NB4 (cell line): ENCODE results near the gene TRAPPC3L.

ENCODE experiments used
- DNase-seq: peaks from one replicate; pipeline ENCODE4 v3.0.0; 2010; ENCODE audit warnings: low read depth
- H3K4me3 ChIP-seq: one replicate; pipeline ENCODE4 v1.5.1; 2011; ENCODE audit warnings: mild to moderate bottlenecking, low read depth, low read length, moderate library complexity
- MAX ChIP-seq: IDR thresholded peaks from 2 replicates; pipeline ENCODE4 v1.6.1; 2011; ENCODE audit warnings: low read depth, low read length
- MYC ChIP-seq: IDR thresholded peaks from 2 replicates; pipeline ENCODE4 v1.6.1; 2011; ENCODE audit warnings: low read depth, low read length
- POLR2A ChIP-seq: IDR thresholded peaks from 2 replicates; pipeline ENCODE4 v1.6.1; 2011; ENCODE audit warnings: mild to moderate bottlenecking; ENCODE audit not compliant: insufficient read length; ENCODE audit errors: extremely low read depth
- TF ChIP-seq, protein P1 (sequence below): IDR thresholded peaks from one replicate; pipeline ENCODE4 v1.5.1; 2012; ENCODE audit warnings: low read depth, low read length

Gene TRAPPC3L

DNA sequence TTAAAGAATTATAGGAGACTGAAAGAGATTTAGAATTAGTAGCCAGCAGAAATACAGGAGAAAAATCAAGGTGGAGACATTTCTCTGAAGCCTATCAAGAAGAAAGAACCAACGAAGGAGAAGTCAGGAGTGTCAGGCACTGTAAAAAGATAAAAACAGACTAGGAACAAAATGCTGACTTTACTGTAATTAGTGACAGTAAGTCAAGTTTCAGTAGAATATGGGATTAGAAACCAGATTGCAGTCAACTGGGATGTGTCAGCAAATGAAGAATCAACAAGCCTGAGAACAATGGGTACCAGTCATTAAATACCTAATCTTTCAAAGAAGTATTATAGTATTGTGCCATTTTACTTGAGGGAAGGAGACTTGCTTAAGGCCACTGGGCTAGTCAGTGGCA, 62.7 kb downstream of the TRAPPC3L start:
- TF ChIP-seq MYC (no peak), MAX (no peak), POLR2A (no peak)
- TF ChIP-seq, protein P1, sequence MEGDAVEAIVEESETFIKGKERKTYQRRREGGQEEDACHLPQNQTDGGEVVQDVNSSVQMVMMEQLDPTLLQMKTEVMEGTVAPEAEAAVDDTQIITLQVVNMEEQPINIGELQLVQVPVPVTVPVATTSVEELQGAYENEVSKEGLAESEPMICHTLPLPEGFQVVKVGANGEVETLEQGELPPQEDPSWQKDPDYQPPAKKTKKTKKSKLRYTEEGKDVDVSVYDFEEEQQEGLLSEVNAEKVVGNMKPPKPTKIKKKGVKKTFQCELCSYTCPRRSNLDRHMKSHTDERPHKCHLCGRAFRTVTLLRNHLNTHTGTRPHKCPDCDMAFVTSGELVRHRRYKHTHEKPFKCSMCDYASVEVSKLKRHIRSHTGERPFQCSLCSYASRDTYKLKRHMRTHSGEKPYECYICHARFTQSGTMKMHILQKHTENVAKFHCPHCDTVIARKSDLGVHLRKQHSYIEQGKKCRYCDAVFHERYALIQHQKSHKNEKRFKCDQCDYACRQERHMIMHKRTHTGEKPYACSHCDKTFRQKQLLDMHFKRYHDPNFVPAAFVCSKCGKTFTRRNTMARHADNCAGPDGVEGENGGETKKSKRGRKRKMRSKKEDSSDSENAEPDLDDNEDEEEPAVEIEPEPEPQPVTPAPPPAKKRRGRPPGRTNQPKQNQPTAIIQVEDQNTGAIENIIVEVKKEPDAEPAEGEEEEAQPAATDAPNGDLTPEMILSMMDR, result no peak
- DNase-seq, result no peak

GRCh38 chr6:116476002-116476678, 69.3 kb downstream of the TRAPPC3L start:
- DNase-seq, result peak; percentile 88
- TF ChIP-seq, protein P1, result no peak
- TF ChIP-seq MYC (peak; percentile 43; the same call in 1 of the 2 replicates), POLR2A (no peak), MAX (peak; percentile 23; the same call in 1 of the 2 replicates)

More for the DNA sequence above, 62.7 kb downstream of the TRAPPC3L start:
- no peak overlapping the region for H3K4me3 ChIP-seq

DNA sequence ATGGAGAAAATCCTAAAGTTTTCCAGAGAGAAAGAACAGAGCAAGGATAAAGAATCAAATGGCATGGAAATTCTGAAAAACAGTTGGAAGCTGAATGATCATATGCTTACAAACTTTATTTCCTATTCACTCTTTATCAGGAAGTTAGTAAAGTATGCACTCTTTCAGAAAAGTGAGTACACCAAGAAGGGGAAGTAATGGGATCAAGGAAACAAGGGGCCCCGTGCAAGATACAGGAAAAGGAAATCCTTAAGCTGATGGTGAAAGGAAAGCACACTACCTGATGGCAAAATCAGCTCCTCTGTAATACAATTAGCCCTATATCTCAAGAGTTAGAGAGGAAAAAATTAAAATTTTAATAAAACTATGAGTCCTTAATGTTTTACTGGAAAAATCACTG, 70.3 kb downstream of the TRAPPC3L start:
- peak; percentile 59 for DNase-seq
- H3K4me3 ChIP-seq, result no peak overlapping the region
- TF ChIP-seq MYC, result no peak
- TF ChIP-seq MAX, result no peak
- TF ChIP-seq, protein P1, result no peak
- no peak for TF ChIP-seq POLR2A

More at GRCh38 chr6:116476002-116476678, 69.3 kb downstream of the TRAPPC3L start:
- peak overlapping the region; percentile 9 for H3K4me3 ChIP-seq

DNA sequence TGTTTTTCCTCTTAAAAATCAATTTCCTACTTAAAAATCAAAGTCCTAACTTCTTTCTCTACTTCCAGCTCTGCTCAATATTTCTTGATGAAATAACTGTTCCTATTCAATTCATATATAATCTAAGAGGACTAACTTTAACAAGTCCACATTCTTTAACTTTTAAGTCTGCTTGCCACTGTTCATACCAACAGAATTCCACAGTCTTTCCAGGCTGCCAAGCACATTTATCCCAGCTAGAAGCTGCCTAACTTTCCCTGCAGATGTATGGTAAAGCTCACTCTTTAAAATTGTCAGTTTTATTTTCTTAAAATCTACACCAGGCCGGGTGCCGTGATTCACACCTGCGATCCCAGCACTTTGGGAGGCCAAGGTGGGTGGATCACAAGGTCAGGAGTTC, 72.8 kb downstream of the TRAPPC3L start:
- H3K4me3 ChIP-seq, result no peak overlapping the region
- TF ChIP-seq, protein P1, result no peak
- no peak for TF ChIP-seq MYC
- no peak for TF ChIP-seq MAX
- no peak for TF ChIP-seq POLR2A
- no peak for DNase-seq

DNA sequence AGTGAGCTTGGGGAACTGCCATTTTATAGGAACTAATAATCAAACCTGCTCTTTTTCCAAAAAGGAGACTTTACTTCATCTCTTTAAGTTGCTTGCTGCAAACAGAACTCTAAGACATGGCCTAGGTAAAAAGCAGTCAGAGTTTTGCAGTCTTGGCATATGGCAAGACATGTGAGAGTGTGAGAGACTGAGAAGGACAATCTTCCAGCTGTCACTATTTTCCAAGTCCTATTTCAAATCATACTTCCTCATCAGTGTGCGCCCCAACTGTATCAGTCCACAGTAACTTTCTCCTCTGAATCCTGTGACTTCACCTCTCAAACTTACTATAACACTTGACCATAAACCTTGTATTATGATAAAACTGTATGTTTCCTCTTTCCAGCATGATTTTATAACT, 74.0 kb downstream of the TRAPPC3L start:
- no peak for DNase-seq
- no peak overlapping the region for H3K4me3 ChIP-seq
- TF ChIP-seq MAX, result no peak
- no peak for TF ChIP-seq POLR2A
- no peak for TF ChIP-seq MYC
- TF ChIP-seq, protein P1, result no peak

DNA sequence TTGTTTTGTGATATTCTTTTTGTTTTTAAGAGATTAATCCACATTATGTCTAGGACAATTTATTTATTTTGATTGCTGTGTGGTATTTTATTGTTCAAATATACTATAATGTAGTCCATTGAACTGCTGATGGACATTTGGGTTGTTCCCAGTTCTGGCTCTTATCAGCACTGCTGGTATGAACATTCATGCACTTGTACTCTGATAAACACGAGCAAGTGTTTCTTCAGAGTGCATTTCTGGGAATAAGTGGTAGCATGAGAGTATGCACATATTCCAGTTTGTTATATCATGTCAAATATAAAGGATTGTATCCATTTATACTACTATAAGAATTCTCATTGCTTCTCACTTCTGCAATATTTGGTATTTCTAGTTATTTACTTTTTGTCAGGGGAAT, 77.2 kb downstream of the TRAPPC3L start:
- DNase-seq, result no peak
- no peak overlapping the region for H3K4me3 ChIP-seq
- TF ChIP-seq MAX (no peak), MYC (no peak), POLR2A (no peak)
- TF ChIP-seq, protein P1, result no peak
